GM10847 (cell line): ENCODE results near the gene TOMM7.

Experiments
- POLR2A ChIP-seq: IDR thresholded peaks from 2 replicates; pipeline ENCODE4 v1.6.1; 2011; ENCODE audit not compliant: insufficient read length; ENCODE audit errors: extremely low read depth

Gene TOMM7

GRCh38 chr7:22858274-22858639 lies 35.6 kb upstream of the TOMM7 start:
- TF ChIP-seq POLR2A, result no peak

GRCh38 chr7:22856416-22856815 lies 33.8 kb upstream of the TOMM7 start:
- no peak for TF ChIP-seq POLR2A

- no peak for TF ChIP-seq POLR2A
Observed at GRCh38 chr7:22855049-22855392, 32.4 kb upstream of the TOMM7 start.

DNA sequence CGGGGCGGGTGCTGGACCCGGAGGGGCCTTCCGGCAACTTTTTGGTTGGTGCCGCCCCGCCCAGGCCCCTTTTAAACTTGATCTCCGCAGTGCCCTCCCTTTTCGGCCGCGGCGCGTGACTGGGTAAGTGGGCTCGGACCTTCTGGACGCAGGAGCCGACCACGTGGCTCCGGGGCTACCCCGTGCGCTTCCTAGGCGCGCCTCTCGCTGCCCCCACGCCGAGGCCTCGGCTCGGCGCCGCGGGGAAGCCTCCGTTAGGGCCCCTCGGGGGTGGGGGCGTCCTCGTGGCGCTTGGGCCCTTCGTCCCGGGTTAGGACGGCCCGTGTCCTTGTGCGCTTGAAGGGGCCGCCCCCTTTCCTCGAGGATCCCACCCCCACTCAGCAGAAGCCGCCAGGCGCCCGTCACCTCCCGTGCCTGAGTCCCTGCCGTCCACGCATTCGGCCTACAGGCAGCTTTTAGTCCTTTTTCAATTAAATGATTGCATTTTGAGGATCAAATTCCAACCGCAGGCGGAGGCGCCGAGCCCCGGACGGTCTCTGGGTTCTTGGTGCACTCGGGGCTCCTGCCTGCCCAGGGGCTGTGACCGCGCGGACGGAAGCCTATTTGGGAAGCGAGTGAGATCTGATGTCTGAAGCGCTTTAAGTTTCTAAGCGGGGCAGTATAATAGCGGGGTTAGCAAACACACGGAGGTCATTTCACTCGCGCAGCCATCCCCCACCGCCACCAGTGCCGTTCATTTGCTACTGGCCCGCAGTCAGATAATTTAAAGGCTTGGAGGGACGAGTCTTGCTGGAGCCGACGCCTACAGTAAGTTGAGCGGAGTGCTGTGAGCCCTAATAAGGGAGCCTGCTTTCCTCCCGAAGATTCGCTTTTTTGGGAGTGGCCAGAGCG lies 31.8 kb upstream of the TOMM7 start:
- peak; percentile 83 for TF ChIP-seq POLR2A

DNA sequence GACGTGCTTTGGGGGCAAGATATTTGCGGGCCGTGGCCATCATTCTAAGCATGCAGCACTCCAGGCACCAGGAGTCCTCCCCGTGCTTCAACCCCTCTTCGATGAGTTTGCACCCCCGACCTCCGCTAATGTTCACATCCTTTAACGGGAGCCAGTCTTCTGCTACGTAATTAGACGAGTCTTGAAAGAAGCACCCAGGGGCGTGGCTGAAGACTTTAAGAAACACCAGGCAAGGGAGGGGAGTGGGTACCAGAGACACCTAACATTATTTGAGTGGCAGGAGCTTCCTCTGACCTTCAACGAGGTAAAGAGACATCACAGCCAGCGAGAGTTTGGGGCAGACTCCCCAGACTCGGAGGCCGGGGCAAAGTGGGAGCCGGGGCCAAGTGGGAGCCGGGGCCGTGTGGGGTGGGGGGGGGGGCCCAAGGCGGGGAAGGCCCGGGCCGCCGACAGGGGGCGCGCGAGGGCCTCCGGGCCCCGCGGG lies 31.1 kb upstream of the TOMM7 start:
- TF ChIP-seq POLR2A, result no peak

GRCh38 chr7:22853138-22853537 lies 30.5 kb upstream of the TOMM7 start:
- no peak for TF ChIP-seq POLR2A

GRCh38 chr7:22851145-22851544 lies 28.5 kb upstream of the TOMM7 start:
- no peak for TF ChIP-seq POLR2A

GRCh38 chr7:22849662-22850061 lies 27.0 kb upstream of the TOMM7 start:
- no peak for TF ChIP-seq POLR2A

DNA sequence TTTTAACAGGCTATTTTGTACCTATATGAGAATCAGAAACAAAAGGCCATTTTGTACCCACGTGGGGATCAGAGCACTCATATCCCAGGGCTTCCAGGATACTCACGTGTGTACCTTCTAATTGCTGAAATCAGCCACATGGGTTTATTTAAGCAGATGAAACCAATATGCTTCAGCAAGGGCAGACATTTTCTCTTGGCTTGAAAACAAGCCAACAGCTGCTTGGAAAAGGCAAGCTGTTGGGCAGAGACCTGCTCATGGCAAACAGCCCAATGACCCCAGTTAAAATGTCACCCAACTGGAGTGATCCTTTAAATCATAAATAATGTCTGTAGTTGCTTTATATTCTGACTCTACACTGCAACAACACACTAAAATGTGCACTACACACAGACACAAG lies 26.5 kb upstream of the TOMM7 start:
- TF ChIP-seq POLR2A, result no peak

DNA sequence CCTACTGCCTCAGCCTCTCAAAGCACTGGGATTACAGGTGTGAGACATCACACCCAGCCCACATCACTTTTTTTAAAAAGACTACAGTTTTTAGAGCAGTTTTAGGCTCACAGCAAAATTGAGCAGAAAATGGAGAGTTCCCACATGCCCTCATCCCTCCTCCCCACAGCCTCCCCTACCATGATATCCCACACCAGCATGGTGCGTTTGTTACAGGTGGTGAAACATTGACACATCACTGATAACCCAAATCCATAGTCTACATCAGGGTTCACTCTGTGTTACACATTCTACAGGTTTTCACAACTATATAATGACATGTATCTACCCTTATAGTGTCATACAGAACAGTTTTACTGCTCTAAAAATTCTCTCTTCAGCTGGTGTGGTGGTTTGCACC lies 24.3 kb upstream of the TOMM7 start:
- no peak for TF ChIP-seq POLR2A

DNA sequence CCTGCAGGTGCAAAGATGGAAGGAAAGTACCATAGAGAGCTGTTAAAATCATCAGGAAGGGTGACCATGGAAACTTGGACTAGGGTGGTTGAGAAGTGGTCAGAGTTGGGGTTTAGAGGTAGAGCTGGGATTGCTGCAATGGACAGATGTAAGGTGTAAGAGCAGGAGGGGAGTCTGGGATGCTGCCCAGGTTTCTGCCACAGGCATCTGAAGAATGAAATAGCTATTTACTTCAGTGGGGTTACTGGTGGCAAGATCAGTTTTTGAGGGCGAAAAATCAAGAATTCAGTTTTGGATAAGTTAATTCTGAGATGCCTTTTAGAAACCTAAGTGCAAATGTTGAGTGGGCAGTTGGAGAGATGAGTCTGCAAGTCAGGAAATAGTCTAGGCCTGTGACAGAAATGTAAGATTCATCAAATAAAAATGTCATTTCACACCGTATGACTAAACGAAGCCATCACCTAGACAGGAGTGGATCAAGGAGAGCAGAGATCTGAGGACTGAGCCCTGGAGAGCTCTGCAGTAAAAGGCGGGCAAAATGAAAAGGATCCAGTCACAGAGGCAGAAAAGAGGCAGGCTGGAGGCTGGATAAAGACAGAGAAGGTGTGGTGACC lies 22.7 kb upstream of the TOMM7 start:
- no peak for TF ChIP-seq POLR2A

DNA sequence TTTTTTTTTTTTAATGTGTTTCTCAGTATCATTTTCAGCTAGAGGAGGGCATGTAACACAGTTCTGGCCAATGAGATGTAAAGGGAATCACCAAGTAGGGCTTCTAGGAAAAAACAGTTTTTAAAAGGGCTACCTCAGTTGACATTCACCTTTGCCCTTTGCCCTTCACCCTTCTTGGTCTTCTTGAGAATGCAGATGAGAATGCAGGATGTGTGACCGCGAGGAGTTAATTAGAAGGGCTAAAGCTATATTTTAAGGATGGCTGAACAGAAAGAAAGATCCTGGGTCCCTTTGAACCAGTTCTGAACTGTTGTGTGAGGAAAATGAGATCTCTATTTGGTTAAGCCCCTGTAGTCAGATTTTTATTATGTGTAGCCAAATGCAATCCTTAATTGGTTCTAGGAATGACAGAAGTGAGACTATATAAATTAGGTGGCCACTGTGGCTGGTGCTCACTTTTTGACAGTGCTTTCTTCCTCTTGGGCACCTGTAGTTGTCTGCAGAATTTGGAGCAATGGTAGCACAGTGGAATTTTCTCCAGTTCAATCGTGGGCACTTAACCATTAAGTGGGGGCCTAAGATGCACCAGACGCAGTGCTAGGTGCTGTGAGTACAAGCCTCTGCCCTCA lies 21.1 kb upstream of the TOMM7 start:
- TF ChIP-seq POLR2A, result no peak

DNA sequence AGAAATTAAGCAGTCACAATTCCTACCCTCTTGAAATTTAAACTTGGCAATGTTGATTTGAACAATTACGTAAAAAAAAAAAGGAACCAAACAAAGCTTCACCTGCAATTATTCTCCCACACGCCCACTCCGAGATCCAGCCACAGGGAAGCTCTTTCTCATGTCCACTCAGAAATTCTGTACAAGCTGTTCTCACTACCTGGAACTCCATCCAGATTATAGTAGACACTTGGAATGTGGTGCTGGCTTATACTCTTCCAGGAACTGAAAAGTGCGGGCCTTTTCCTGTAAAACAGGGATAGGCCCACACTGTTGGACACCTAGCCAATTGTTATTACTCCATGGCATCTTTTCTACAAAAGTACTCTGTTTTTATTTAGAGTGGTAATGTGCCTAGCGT lies 20.3 kb upstream of the TOMM7 start:
- no peak for TF ChIP-seq POLR2A

- no peak for TF ChIP-seq POLR2A
Observed at GRCh38 chr7:22842383-22842941, 19.8 kb upstream of the TOMM7 start.

GRCh38 chr7:22841954-22842353 lies 19.3 kb upstream of the TOMM7 start:
- TF ChIP-seq POLR2A, result no peak

DNA sequence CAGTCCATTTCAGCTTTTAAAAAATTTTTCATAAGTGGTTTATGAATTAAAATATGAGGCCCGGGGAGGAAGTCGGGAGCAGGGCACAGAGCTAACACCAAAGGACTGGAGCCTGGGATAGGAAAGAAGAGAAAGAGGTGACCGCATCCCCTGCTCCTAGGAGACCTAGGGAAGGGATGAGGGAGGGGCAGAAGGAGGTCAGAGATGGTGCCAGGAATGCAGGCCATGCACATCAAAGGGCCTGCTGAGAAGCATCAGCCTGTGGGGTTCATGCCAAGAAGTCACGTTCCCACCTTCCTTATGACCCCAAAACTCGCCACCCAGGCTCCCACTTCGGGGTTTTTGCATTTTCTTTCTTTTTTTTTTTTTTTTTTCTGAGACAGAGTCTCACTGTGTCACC lies 14.7 kb upstream of the TOMM7 start:
- TF ChIP-seq POLR2A, result no peak
